Measurements from ENCODE around the gene SAFB2.

Gene SAFB2

DNA sequence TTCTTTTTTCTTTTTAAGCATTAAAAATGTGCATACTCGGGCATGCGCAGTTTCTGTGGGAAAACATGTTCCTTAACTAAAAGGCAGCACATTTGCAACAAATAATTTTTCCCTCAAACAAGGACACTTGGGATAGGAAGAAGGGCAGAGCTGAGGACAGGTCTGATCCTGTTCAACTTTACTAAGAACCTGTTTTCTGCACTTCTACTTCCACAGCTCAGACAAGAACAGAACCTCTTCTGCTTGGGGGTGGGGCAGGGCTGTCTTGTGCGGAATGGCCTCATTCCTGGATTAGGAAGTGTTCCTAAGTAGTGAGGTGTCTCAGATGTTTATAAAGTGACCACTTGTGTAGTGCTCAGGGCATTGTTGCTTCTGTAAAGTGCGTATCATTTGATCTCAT, 18.6 kb upstream of the SAFB2 start:
- no peak for DNase-seq
- intact Hi-C loops (cut with DNase I), result no loop called here

DNA sequence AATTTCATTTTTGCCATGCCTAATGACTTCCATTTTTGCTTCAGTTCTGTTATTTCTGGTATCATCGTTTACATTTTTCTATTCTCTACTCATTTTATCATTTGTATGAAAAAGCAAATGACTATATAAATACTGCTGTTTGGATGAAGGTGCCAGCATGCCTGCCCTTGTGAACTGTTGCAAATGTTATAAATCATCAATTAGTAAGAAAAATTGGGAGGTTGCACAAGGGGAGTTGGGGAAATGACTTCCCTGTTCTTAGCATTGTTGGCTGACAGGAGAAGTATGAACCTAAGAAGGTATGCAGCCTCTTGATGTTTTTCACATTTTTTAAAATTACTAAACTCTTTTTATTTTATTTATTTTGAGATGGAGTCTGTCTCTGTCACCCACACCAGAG, 15.4 kb upstream of the SAFB2 start:
- no peak for DNase-seq
- intact Hi-C loops (cut with DNase I), result no loop called here

DNA sequence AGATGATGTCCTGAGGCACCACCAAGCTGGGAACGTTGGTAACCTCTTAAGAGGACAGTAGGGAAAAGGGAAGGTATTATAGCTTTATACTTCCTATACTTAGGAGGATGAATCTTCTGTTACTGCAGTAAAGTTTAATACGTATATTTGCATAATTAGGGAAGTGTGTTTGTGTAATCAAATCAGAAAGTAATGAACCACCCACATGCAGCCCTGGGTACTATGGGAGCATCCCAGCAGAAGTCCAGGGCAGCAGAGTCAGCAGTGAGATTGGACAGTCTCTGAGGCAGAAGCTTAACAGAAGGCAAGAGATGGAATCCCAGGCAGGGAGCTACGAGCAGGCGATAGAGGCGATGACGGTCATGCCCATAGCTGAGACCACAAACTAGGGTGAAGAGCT, 12.9 kb upstream of the SAFB2 start:
- DNase-seq, result no peak
- intact Hi-C loops (cut with DNase I), result no loop called here

DNA sequence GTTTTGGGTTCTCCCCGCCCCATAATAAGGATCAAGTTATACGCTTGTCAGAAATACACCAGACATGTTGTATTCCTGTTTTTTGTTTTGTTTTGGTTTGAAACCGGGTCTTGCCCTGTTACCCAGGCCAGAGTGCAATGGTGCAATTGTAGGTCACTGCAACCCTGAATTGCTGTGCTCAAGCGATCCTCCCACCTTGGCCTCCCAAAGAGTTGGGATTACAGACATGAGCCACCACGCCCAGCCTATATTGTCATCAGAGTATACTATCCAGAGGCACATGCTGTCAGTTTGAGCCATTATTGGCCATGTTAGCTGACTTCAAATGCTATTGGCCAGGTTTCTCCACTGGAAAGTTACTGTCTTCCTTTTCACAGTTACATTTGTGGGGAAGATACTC, 10.1 kb upstream of the SAFB2 start:
- intact Hi-C loops (cut with DNase I), result no loop called here
- no peak for DNase-seq

DNA sequence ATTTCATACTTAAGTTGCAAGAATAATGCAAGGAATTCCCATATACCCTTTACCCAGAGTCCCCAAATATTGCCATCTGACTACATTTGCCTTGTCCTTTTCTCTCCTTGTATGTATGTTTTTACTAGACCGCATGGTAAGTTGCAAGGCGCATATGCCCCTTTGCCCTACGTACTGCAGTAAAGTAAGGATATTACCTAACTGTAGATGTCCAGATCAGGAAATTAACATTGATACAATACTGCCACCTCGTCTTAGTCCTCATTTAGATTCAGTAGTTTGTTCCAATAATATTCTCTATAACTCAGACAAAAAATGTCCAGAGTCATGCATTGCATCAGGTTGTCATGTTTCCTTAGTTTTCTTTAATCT, 9.7 kb upstream of the SAFB2 start:
- DNase-seq, result no peak
- intact Hi-C loops (cut with DNase I), result no loop called here

DNA sequence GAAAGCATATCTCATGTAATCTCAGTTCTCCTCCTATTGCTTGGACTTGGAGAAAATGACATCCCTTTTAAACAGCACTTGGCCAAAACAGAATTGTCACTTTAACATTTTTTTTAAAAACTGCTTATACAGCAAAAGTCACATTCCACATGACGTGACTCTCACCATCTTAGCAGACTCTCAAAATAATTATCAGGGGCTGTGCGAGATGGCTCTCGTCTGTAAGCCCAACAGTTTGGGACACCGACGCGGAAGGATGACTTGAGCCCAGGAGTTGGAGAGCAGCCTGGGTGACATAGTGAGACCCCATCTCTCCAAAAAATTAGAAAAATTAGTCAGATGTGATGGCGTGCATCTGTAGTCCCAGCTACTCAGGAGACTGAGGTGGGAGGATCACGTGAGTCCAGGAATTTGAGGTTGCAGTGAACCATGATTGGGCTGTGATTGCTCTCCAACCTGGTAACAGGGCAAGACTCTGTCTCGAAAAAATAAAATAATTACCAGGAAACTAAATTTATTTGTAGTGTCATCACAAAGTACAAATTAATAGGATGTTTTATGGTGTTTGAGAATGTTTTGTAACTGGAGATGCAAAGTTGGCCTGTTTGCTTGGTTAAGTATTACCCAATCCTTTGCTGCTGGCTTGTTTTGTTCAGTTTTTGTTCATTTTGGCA, 9.1 kb upstream of the SAFB2 start:
- intact Hi-C loops (cut with DNase I), result no loop called here
- no peak for DNase-seq

DNA sequence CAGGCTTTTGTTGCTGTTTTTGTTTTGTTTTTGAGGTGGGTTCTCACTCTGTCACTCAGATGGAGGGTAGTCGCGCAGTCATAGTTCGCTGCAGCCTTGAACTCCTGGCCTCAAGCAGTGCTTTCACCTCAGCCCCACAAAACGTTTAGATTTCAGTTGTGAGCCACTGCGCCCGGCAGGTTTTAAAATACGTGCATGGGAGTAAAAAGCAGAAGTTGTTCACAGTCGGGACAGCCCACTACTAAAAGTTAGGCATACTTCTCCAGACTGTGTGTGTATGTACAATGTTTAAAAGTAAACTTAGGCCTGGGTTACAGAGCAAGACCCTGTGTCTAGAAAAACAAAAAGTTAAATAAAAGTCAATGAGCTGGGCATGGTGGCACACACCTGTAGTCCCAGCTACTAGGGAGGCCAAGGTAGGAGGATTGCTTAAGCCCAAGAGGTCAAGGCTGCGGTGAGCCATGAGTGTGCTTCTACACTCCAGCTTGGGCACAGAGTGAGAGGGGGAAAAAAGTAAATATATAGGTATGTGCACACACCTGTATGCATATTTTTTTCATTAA, 6.4 kb upstream of the SAFB2 start:
- intact Hi-C loops (cut with DNase I), result no loop called here
- DNase-seq, result no peak

DNA sequence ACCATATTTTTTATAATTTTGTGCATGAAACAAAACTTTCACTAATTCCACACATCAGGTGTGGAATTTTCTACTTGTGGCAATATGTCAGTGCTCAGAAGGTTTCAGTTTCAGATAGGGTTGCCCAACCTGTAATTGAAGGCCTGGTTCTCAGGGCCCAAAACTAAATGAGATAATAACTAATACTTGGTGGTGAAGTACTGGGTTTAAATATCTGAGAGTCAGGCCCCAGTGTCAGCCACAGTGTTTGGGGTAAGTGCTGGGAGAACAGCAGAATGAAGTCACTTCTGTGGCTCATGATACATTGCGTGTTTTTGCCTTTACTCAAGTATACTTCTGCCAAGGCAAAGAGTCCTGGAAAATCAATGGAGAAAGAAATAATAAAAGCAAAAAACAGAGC, 5.9 kb upstream of the SAFB2 start:
- DNase-seq, result no peak
- intact Hi-C loops (cut with DNase I), result no loop called here

DNA sequence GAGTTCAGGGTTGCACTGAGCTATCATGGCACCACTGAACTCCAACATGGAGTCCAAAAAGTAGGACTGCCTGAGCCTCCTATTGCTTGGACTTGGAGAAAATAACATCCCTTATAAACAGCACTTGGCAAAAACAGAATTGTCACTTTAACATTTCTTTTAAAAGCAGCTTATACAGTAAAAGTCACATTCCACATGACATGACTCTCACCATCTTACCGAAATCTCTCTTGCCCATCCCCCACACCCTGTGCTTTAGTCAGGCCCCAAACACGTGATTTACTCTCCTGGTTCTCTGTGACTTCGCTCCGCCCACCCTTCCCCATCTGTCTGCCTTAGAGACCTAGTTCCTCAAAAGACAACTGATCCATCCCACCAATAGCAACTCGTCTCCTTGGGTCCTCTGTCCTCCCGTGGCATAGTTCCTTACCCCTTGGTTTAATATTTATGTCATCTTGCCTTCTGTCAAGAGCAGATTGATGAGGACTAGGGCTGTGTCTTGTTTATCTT, 4.9 kb upstream of the SAFB2 start:
- intact Hi-C loops (cut with DNase I), result no loop called here

DNA sequence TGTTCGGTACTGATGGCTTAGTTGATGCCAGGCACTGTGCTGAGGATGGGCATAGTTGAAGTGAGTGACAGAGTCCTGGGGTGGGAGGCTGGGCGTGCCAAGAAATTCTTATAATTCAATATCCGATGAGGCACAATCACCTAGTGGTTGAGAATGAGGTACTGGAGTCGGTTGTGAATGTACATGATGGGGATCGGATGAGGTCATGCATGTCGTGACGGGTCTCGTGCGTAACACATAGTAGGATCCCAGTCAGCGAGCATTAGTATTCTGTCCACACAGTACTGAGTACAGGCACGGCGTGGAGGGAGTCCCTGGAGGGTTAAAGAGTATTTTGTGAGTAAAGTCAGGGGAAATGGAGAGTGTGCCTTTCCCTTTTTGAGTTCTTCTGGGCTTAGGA, 3.1 kb upstream of the SAFB2 start:
- DNase-seq, result no peak
- intact Hi-C loops (cut with DNase I), result no loop called here

More for the DNA sequence above, 4.9 kb upstream of the SAFB2 start:
- peak in 38 of 42 donors; percentile 13 to 78 (median 54) for DNase-seq

DNA sequence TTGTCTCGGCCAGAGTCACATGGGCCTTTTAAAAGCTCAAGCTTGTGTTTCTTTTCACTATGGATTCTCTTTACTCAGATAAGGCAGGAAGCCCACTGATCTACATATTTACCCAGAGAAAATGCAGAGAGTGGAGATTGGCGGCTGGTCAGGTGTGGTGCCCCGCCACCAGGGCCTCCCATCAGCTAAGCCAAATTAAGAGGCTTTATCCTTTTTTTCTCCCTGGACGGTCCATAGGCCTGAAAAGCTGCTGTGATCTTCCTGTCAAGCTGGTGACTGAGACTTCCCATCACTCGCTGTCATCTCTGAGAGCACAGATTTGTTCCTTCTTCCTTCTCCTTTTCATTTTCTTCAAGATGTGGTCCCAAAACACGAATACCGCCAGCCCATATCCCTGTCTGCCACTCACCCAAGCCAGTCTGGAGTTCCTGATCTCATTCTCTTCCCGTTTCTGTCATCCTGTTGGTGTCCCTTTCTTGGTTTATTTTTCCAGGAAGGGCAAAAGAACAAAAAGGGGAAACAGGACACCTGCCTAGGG, 2.2 kb upstream of the SAFB2 start:
- no peak for DNase-seq

DNA sequence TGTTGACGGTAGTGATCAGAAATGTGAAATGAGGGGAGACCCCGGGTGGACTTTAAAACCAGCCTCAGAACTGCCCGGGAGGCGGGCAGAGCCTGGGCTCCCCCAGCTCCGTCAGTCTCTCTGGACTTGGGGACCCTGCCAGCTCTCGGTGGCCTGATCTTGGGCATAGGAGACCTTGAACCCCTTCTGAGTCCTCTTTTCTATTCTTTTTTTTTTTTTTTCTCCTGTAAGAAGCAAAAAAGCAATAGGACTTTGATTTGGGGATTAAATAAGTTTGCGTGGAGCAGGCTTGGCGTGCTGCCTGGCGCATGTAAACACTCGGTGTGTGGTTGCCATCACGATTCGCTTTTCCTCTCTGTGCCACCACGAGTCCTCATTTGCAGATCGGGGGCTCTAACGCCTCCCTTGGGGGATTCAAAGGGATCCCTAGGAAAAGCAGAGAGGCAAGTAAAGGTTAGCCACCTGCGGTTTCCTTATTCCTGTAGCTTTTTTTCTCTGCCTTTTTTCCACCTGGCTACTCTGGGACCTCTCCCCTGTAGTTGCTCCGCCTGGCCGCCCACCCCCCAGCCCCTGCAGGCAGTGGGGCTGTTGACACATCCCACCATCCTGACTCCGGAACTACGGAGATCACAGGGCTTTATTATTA, 1.6 kb upstream of the SAFB2 start:
- intact Hi-C loops (cut with DNase I), result loop anchor here (5.0 kb wide), 1 partner anchor 58 kb away; the partner anchor contains the start of genes HSD11B1L and MICOS13
- peak in 33 of 42 donors; percentile 8 to 69 (median 32) for DNase-seq

More for the DNA sequence above, 2.2 kb upstream of the SAFB2 start:
- intact Hi-C loops (cut with DNase I), result loop anchor here (5.0 kb wide), 1 partner anchor 57 kb away; the partner anchor contains the start of genes HSD11B1L and MICOS13

DNA sequence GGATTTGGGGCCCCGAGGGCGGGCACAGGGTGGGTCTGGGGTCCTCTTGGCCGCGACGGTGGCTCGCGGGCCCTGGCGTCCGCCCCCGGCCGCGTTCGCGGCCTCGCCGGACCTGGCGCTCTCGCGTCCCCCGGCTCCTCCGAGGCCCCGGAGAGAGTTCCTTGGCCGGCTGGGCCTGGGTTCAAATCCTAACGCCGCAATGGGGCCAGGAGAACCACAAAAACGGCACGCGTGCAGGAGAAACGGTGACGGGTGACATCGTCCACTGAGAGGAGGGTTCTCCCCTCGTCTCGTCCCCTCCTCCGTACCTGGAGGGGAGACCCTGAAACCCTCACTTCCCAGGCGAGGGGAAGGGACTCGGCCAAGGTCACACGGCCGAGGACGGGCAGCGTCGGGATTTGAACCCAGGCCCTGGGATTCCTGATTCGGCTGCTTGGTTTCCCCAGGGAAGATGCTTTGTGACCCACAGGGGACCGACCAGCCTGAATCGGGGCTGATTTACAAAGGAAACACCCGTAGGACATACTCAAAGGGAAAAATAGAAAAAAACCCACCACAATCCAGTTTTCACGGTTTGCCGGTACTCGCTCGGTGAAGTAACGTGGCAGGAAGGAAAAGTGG, 931 bp upstream of the SAFB2 start:
- DNase-seq, result peak in 11 of 42 donors; percentile 6 to 47 (median 21)
- intact Hi-C loops (cut with DNase I), result loop anchor here (5.0 kb wide), 1 partner anchor 59 kb away; the partner anchor contains the start of genes HSD11B1L and MICOS13

DNA sequence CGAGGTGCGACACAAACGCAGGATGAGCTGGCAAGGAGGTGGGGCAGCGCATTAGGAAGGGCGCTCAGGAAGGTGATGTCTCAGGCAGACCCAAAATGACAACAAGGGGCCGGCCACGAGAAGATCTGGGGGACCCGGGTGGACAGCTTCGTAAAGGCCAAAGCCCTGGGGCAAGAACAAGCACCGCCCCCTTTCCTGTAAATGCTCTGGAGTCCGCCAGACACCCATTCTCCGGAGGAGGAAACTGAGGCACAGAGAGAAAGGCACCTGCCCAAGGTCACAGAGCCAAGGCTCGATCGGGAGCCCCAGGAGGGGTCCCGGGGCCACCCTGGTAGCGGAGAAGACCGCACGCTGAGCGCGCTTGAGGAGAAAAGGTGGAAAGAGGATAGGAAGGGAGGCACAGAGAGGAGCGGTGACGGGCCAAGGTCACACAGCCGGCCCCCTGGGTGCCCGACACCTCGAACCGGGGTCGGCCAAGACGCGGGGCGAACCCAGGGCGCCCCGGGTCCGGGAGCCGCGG, 571 bp downstream of the SAFB2 start:
- intact Hi-C loops (cut with DNase I), result loop anchor here (5.0 kb wide), 1 partner anchor 60 kb away; the partner anchor contains the start of genes HSD11B1L and MICOS13
- peak in 17 of 42 donors; percentile 5 to 49 (median 19) for DNase-seq

DNA sequence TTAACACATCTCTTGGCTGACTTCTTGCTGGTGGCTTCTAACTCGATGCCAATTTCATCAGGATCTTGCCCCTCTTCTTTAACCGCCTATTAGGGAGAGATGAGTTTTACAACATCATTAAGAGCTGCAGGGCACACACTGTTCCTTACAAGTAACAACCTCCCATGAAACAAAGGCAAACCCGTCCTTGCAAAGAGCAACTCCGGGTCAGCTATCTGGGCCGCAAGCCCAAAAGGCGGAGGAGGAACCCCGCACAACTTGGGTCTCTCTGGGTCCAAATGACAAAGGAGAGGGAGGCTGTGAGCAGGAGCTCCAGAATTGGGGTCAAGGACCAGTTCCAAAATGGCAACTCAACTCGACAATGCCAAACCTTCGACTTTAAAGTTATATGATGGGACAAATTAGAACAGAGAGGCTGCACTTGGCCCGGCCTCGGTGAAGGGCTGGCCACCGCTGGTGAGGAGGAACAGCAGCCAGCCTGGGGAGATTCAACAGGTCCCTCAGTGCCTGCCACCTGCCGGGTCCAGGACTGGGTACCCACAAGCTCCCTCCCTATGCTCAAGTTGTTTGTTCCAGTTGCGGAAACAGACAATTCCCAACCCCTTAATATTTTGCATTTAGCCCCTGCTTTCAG, 1.1 kb downstream of the SAFB2 start:
- intact Hi-C loops (cut with DNase I), result loop anchor here (5.0 kb wide), 1 partner anchor 61 kb away; the partner anchor contains the start of genes HSD11B1L and MICOS13
- DNase-seq, result peak in 36 of 42 donors; percentile 8 to 74 (median 40)

DNA sequence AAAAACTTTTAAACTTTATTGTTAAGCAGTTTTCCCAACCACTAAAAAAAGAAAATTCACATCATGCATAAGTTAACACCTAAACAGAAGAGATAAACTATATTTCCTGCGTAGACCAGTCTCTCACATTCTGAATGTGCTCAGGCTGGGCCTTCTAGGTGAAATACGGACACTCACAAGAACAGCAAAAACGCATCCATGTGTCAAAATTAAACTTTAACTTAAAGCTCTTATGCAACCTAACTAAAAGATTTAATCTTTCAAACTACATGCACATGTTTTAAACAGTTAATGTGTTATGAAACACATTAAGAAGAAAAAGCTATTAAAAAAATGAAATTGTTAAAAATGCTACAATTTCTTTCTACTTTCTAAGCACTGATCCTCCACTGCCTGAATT, 2.6 kb downstream of the SAFB2 start:
- intact Hi-C loops (cut with DNase I), result loop anchor here (5.0 kb wide), 1 partner anchor 62 kb away; the partner anchor contains the start of genes HSD11B1L and MICOS13

DNA sequence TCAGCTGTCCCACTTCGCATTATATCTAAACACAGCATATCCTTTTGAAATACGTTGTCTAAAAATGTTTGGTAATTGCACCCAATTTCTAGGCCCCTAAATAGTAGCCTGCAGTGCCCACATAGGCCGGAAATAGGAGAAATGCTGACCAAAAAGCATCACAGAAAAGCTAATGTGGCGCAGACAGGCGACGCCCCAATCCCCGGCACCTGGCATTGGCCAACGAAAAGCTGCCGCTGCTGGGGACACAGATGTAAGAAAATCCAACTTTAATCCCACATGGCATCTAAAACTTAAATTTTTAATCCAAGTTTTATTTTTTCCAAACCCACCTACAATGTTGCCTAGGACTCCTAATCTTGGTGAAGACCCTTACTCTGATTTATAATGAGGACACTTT, 4.0 kb downstream of the SAFB2 start:
- intact Hi-C loops (cut with DNase I), result no loop called here
- no peak for DNase-seq

More for the DNA sequence above, 2.6 kb downstream of the SAFB2 start:
- no peak for DNase-seq

DNA sequence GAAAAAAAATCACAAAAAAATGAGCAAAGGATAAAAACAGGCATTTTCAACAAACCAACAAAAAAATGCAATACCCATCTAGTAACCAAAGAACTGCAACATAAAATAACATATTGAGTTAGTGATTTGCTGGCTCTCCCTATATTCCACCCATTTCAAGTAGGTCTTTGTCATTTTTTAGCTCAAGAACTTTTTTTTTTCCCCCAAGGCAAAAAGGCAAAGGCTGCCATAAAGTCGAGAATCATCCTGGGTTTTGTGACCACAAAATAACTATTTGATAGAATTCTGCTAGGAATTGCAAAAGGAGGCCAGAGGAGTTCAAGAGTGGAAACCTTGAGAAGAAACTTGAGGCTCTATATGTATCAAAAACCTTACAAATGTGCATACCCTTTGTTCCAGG, 5.5 kb downstream of the SAFB2 start:
- intact Hi-C loops (cut with DNase I), result no loop called here

More for the DNA sequence above, 5.5 kb downstream of the SAFB2 start:
- no peak for DNase-seq
